GM19025 (cell line): ENCODE results near the gene KCNJ5.
"Not testable (repeated sequence)": the region's sequence is repeated elsewhere in the genome, so short reads cannot be mapped to it uniquely, and the experiment has no call there.

Experiments
- ATAC-seq: cut with Tn5 transposase; IDR thresholded peaks from one replicate; pipeline ENCODE4 v1.9.1; 2021; ENCODE audit warnings: mild to moderate bottlenecking, low read depth, moderate library complexity; ENCODE audit not compliant: unreplicated experiment

KCNJ5 gene

GRCh38 chr11:128909438-128910125, 18.4 kb downstream of the KCNJ5 start:
- ATAC-seq: no peak

- no peak for ATAC-seq
Observed at GRCh38 chr11:128910576-128910975, 19.4 kb downstream of the KCNJ5 start.

- no peak for ATAC-seq
Observed at GRCh38 chr11:128911239-128911638, 20.1 kb downstream of the KCNJ5 start.

GRCh38 chr11:128911701-128912100, 20.5 kb downstream of the KCNJ5 start:
- ATAC-seq: no peak

GRCh38 chr11:128913806-128914205, 22.6 kb downstream of the KCNJ5 start:
- no peak for ATAC-seq

GRCh38 chr11:128914216-128915148, 23.3 kb downstream of the KCNJ5 start:
- no peak for ATAC-seq

- ATAC-seq: no peak
Observed at GRCh38 chr11:128915149-128915521, 24.0 kb downstream of the KCNJ5 start.

- no peak for ATAC-seq
Observed at GRCh38 chr11:128916037-128916572, 24.9 kb downstream of the KCNJ5 start.

GRCh38 chr11:128916681-128917080, 25.5 kb downstream of the KCNJ5 start:
- no peak for ATAC-seq

- ATAC-seq: peak; percentile 50
Observed at GRCh38 chr11:128917144-128917724, 26.1 kb downstream of the KCNJ5 start.

- ATAC-seq: no peak
Observed at GRCh38 chr11:128919216-128919615, 28.1 kb downstream of the KCNJ5 start.

- ATAC-seq: not testable (repeated sequence)
Observed at GRCh38 chr11:128919635-128920034, 28.5 kb downstream of the KCNJ5 start.

GRCh38 chr11:128920666-128921065, 29.5 kb downstream of the KCNJ5 start:
- no peak for ATAC-seq

- no peak for ATAC-seq
Observed at GRCh38 chr11:128921793-128922192, 30.6 kb downstream of the KCNJ5 start.

- ATAC-seq: no peak
Observed at GRCh38 chr11:128924104-128924503, 32.9 kb downstream of the KCNJ5 start.

- ATAC-seq: no peak
Observed at GRCh38 chr11:128924510-128925249, 33.5 kb downstream of the KCNJ5 start.

- no peak for ATAC-seq
Observed at GRCh38 chr11:128925250-128925600, 34.1 kb downstream of the KCNJ5 start.

- ATAC-seq: no peak
Observed at GRCh38 chr11:128926000-128926399, 34.8 kb downstream of the KCNJ5 start.

GRCh38 chr11:128926437-128927107, 35.4 kb downstream of the KCNJ5 start:
- ATAC-seq: no peak

GRCh38 chr11:128927108-128927461, 35.9 kb downstream of the KCNJ5 start:
- ATAC-seq: no peak
